Measurements from ENCODE around the gene ESAM.

DNA sequence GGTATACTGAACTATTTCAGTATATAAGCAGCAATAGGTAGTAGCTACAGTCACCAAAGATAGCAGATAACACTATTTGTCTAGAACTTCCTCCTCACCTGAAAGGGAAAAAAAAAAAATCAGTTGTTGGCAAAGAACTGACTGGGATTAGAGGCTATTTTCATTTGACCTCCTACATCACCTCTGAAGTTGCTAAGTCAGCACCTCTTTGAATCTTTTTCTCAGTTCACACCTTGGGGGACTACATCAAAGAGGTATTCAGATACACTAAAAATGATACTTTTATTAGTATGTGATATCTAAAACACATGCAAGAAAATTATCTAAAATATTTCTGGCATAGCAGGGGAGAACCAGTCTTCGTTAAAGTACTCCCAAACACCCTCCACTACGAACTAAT, 22.0 kb upstream of the ESAM start:
- TF ChIP-seq, protein P1, sequence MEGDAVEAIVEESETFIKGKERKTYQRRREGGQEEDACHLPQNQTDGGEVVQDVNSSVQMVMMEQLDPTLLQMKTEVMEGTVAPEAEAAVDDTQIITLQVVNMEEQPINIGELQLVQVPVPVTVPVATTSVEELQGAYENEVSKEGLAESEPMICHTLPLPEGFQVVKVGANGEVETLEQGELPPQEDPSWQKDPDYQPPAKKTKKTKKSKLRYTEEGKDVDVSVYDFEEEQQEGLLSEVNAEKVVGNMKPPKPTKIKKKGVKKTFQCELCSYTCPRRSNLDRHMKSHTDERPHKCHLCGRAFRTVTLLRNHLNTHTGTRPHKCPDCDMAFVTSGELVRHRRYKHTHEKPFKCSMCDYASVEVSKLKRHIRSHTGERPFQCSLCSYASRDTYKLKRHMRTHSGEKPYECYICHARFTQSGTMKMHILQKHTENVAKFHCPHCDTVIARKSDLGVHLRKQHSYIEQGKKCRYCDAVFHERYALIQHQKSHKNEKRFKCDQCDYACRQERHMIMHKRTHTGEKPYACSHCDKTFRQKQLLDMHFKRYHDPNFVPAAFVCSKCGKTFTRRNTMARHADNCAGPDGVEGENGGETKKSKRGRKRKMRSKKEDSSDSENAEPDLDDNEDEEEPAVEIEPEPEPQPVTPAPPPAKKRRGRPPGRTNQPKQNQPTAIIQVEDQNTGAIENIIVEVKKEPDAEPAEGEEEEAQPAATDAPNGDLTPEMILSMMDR (IDR thresholded peaks at IDR 0.05; ENCODE audit: control extremely low read depth in 1 of 3, insufficient read depth in 1 of 3, low read depth in 1 of 3, low read length in 3 of 3), result no peak
- no peak for TF ChIP-seq TCF12 (IDR thresholded peaks at IDR 0.05; ENCODE audit: low read depth, low read length)
- TF ChIP-seq, protein P2, sequence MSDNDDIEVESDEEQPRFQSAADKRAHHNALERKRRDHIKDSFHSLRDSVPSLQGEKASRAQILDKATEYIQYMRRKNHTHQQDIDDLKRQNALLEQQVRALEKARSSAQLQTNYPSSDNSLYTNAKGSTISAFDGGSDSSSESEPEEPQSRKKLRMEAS (IDR thresholded peaks at IDR 0.05), result no peak
- no peak for TF ChIP-seq YY1 (IDR thresholded peaks at IDR 0.05; ENCODE audit: low read depth, low read length)
- TF ChIP-seq TBP (IDR thresholded peaks at IDR 0.05; ENCODE audit: low read depth, low read length), result no peak
- TF ChIP-seq POLR2AphosphoS5 (IDR thresholded peaks at IDR 0.05; ENCODE audit: low read depth, low read length), result no peak
